Esophagus muscularis mucosa (tissue), 3 donors: ENCODE data around the gene CITED4.

Source experiments
- POLR2AphosphoS5 ChIP-seq, 2 donors: sonication (generic); formaldehyde crosslinking; IDR thresholded peaks; one replicate each; pipeline ENCODE4 v1.6.1; 2017; ENCODE audit warnings: antibody characterized with exemption in 2 of 2
- TF ChIP-seq, protein P1 (sequence below), 3 experiments: fragments of 200-600 bp in 2 of 3; fragments of 450-650 bp in 1 of 3; sonication (generic) in 2 of 3; IDR thresholded peaks; one replicate each; pipeline ENCODE4 v1.5.1; 2017 to 2019; ENCODE audit warnings: antibody characterized with exemption in 3 of 3, mild to moderate bottlenecking in 2 of 3, moderate library complexity in 1 of 3

DNA sequence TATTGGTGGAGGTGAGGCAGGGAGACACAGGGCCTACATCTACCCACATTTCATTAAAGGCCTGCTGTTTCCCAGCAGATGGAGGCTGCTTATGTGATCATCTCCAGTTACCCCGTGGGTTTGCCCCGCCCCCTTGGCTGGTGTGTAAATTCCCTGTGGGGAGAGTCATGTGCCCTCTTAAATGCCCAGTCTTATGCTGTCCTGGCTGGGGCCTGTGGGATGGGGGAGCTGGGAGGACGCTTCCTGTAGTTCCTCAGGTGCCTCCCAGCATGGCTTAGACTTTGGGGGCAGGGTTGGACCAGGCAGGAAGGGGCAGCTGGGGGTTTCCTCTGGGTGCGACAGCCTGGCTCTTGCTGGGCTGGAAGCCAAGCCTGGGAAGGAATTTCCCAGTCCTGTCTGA is 15.5 kb upstream of the CITED4 start:
- TF ChIP-seq, protein P1, sequence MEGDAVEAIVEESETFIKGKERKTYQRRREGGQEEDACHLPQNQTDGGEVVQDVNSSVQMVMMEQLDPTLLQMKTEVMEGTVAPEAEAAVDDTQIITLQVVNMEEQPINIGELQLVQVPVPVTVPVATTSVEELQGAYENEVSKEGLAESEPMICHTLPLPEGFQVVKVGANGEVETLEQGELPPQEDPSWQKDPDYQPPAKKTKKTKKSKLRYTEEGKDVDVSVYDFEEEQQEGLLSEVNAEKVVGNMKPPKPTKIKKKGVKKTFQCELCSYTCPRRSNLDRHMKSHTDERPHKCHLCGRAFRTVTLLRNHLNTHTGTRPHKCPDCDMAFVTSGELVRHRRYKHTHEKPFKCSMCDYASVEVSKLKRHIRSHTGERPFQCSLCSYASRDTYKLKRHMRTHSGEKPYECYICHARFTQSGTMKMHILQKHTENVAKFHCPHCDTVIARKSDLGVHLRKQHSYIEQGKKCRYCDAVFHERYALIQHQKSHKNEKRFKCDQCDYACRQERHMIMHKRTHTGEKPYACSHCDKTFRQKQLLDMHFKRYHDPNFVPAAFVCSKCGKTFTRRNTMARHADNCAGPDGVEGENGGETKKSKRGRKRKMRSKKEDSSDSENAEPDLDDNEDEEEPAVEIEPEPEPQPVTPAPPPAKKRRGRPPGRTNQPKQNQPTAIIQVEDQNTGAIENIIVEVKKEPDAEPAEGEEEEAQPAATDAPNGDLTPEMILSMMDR (IDR thresholded peaks at IDR 0.05): no peak
- TF ChIP-seq POLR2AphosphoS5 (IDR thresholded peaks at IDR 0.05): peak; percentile 22 to 40
